K562 (cell line): ENCODE measurements around the gene UFSP2. TPM values are rescaled to one million over a fixed set of nuclear protein-coding genes. Genes with fewer than 3 reads are reported as not detected.
A peak's percentile ranks its signal among the peaks of the same experiment; 100 is the strongest.

Source experiments
- CBX5 ChIP-seq: IDR thresholded peaks from 2 replicates; pipeline ENCODE4 v1.6.1; 2014; ENCODE audit warnings: low read depth, borderline replicate concordance
- HEY1 ChIP-seq: fragments of 250-450 bp; sonication (Bioruptor Pico); IDR thresholded peaks from 2 replicates; pipeline ENCODE4 v1.5.0; 2020; ENCODE audit warnings: mild to moderate bottlenecking, moderate library complexity, borderline replicate concordance
- HNRNPLL ChIP-seq: fragments of 200-400 bp; formaldehyde crosslinking; IDR thresholded peaks from 2 replicates; pipeline ENCODE4 v1.6.1; 2017; ENCODE audit warnings: low read length, low read depth, mild to moderate bottlenecking; ENCODE audit not compliant: poor library complexity, severe bottlenecking
- ILF3 ChIP-seq: fragments of 450-650 bp; IDR thresholded peaks from 2 replicates; pipeline ENCODE4 v1.6.1; 2018; ENCODE audit warnings: antibody characterized with exemption, mild to moderate bottlenecking, moderate library complexity, borderline replicate concordance
- KDM2B ChIP-seq: fragments of 250-450 bp; sonication (Bioruptor Pico); IDR thresholded peaks from 2 replicates; pipeline ENCODE4 v1.8.0; 2021; ENCODE audit warnings: mild to moderate bottlenecking, moderate library complexity
- KDM5B ChIP-seq: fragments of 200-600 bp; sonication (generic); IDR thresholded peaks from 2 replicates; pipeline ENCODE4 v1.6.1; 2012; ENCODE audit warnings: low read depth, mild to moderate bottlenecking, moderate library complexity, low read length, control low read depth, inconsistent platforms; ENCODE audit not compliant: insufficient replicate concordance
- NFRKB ChIP-seq: fragments of 450-650 bp; IDR thresholded peaks from 2 replicates; pipeline ENCODE4 v1.6.1; 2016; ENCODE audit warnings: low read depth
- PURB ChIP-seq: sonication (generic); formaldehyde crosslinking; IDR thresholded peaks from 2 replicates; pipeline ENCODE4 v1.9.0; 2021; ENCODE audit warnings: low read depth, mild to moderate bottlenecking, missing genetic modification reagents
- RBFOX2 ChIP-seq: fragments of 200-400 bp; formaldehyde crosslinking; IDR thresholded peaks from 2 replicates; pipeline ENCODE4 v1.6.1; 2017; ENCODE audit warnings: low read depth, mild to moderate bottlenecking, low read length, moderate library complexity
- SRSF3 ChIP-seq: fragments of 200-400 bp; formaldehyde crosslinking; IDR thresholded peaks from 2 replicates; pipeline ENCODE4 v1.6.1; 2016; ENCODE audit warnings: mild to moderate bottlenecking, low read length, moderate library complexity; ENCODE audit not compliant: insufficient read depth
- TEAD1 ChIP-seq, 2 experiments: fragments of 450-650 bp in 1 of 2; sonication (generic) in 1 of 2; formaldehyde crosslinking; IDR thresholded peaks; 2 replicates each; pipeline versions ENCODE4 v1.4.0 to v1.8.0; 2020 to 2022; ENCODE audit warnings: mild to moderate bottlenecking in 2 of 2, missing genetic modification reagents in 1 of 2
- ZNF133 ChIP-seq: fragments of 250-450 bp; sonication (Bioruptor Pico); IDR thresholded peaks from 2 replicates; pipeline ENCODE4 v1.4.0; 2020; ENCODE audit warnings: mild to moderate bottlenecking
- ZNF263 ChIP-seq: sonication (generic); formaldehyde crosslinking; IDR thresholded peaks from 2 replicates; pipeline ENCODE4 v1.8.0; 2022; ENCODE audit warnings: mild to moderate bottlenecking, missing genetic modification reagents, borderline replicate concordance
- ZNF584 ChIP-seq: fragments of 200-800 bp; sonication (Bioruptor generic); IDR thresholded peaks from 2 replicates; pipeline ENCODE4 v1.6.1; 2016; ENCODE audit warnings: low read depth, mild to moderate bottlenecking, missing genetic modification characterization, missing compliant biosample characterization
- ZNF830 ChIP-seq: fragments of 250-450 bp; sonication (Bioruptor Pico); IDR thresholded peaks from 2 replicates; pipeline ENCODE4 v1.5.0; 2021; ENCODE audit warnings: mild to moderate bottlenecking
- polyA plus RNA-seq, 8 experiments: library from polyadenylated mRNA; depleted of rRNA in 4 of 8; stranded (reverse) in 5 of 8; unstranded in 3 of 8; fragments of >200 nt; fragmentation: Nextera tagmentation in 2 of 8; fragmentation: Illumina TruSeq in 1 of 8; extraction: Ambion mirVana in 2 of 8; extraction: Trizol in 1 of 8; gene quantifications; 2 replicates each; pipeline versions ENCODE4 v1.2.1 to v1.2.3, GENCODE V29; 2011 to 2014; ENCODE audit warnings: inconsistent platforms in 1 of 8, missing spikeins in 1 of 8
- total RNA-seq, 7 experiments: library from RNA; depleted of rRNA in 6 of 7; stranded (reverse); fragments of >200 nt in 6 of 7; fragmentation: Illumina TruSeq in 2 of 7; extraction: Trizol in 2 of 7; gene quantifications; 2 replicates each; pipeline versions ENCODE4 v1.2.1 to v1.2.3, GENCODE V29; 2011 to 2021; ENCODE audit warnings: low replicate concordance in 1 of 7
- TF ChIP-seq, protein P1 (sequence below), 2 experiments: fragments of 450-650 bp; IDR thresholded peaks; 2 replicates each; pipeline ENCODE4 v1.6.1; 2016; ENCODE audit warnings: mild to moderate bottlenecking in 2 of 2, borderline replicate concordance in 1 of 2, low read depth in 1 of 2, moderate library complexity in 1 of 2
- TF ChIP-seq, protein P2 (sequence below): fragments of 250-450 bp; sonication (Bioruptor Pico); IDR thresholded peaks from 2 replicates; pipeline ENCODE4 v1.8.0; 2022; ENCODE audit warnings: moderate library complexity, mild to moderate bottlenecking, inconsistent platforms

UFSP2 gene
- total and polyA plus RNA-seq, 9 of the 15 experiments (the other 6 are each of a cell fraction or from before 2014, with no cell fraction given): 20.1 to 55.8 (median 26.6) TPM

DNA sequence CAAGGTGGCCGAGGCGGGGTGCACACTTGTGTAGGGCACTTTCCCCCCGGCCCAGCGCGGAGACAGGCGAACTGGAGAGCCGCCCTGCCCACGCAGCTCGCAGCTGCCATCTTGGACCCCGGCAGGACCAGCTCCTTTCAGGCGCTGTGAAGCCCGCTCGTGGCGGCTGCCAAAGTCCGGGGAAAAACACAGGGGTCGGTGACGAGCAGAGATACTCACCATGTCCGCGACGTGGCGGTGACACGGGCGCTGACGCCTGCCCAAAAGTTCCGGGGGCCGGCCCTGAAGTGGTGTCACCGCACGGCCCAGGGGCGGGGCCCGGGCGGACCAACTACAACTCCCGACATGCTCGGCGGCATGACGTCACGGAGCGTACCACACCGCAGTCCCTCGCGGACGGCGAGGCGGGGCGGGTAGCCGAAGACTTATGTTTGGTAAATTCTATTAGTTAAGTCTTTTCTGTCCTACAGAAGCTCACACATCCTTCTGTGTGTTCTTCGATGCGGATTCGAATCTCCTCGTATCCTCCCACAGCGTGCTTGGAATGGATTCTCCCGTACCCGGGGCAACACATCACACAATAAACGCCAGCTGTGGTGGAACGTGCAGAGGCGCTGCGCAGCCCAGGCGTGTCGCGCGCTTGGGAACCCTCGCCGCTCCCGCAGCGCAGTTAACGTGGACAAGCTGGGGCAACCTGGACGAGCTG lies at the start of gene UFSP2 (continued):
- TF ChIP-seq, protein P1, sequence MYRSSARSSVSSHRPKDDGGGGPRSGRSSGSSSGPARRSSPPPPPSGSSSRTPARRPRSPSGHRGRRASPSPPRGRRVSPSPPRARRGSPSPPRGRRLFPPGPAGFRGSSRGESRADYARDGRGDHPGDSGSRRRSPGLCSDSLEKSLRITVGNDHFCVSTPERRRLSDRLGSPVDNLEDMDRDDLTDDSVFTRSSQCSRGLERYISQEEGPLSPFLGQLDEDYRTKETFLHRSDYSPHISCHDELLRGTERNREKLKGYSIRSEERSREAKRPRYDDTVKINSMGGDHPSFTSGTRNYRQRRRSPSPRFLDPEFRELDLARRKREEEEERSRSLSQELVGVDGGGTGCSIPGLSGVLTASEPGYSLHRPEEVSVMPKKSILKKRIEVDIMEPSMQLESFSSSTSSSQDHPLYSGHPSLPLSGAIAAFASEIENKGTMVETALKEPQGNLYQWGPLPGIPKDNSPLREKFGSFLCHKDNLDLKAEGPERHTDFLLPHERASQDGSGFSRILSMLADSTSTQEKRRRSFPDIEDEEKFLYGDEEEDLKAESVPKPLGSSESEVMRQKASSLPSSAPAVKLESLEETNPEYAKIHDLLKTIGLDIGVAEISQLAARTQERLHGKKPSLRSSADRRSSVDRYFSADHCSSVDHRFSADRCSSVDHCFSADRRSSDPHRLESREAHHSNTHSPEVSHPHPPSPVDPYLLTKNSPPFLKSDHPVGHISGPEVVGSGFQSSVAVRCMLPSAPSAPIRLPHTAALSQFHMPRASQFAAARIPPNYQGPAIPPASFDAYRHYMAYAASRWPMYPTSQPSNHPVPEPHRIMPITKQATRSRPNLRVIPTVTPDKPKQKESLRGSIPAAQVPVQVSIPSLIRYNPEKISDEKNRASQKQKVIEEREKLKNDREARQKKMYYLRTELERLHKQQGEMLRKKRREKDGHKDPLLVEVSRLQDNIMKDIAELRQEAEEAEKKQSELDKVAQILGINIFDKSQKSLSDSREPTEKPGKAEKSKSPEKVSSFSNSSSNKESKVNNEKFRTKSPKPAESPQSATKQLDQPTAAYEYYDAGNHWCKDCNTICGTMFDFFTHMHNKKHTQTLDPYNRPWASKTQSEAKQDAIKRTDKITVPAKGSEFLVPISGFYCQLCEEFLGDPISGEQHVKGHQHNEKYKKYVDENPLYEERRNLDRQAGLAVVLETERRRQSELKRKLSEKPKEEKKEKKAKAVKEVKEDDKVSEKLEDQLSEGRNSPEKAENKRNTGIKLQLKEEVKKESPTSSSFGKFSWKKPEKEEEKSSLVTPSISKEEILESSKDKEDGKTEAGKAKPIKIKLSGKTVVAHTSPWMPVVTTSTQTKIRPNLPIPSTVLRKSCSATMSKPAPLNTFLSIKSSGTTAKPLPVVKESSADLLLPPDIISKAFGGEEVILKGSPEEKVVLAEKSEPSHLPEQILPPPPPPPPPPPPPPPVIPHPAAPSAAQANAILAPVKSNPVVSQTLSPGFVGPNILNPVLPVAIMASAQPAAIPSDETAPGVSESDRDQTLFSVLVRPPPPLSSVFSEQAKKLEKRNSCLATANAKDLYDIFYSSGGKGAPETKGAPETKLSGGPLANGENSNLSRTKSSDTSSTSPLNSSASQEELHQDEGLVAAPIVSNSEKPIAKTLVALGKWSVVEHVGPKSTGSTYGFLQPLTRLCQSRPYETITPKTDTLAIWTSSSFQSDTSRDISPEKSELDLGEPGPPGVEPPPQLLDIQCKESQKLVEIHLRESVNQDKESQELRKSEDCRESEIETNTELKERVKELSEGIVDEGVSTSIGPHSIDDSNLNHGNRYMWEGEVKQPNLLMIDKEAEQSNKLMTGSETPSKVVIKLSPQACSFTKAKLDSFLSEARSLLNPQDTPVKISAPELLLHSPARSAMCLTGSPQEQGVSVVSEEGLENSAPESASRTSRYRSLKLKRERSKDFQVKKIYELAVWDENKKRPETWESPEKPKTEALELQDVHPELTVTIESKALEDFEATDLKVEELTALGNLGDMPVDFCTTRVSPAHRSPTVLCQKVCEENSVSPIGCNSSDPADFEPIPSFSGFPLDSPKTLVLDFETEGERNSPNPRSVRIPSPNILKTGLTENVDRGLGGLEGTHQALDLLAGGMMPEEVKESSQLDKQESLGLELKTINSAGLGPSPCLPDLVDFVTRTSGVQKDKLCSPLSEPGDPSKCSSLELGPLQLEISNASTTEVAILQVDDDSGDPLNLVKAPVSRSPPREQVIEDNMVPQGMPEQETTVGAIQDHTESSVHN (IDR thresholded peaks at IDR 0.05; ENCODE audit: borderline replicate concordance in 1 of 2, low read depth in 1 of 2): peak in 1 of 2 experiments; percentile 60; a peak in 1 of 4 replicates
- TF ChIP-seq PURB (CRISPR knock-in tag) (no peak), ZNF263 (CRISPR knock-in tag) (0 out of 2 replicates have a peak, but pooled peaks have one; percentile 28), HNRNPLL (peak; percentile 97), KDM5B (peak; percentile 54), KDM2B (0 out of 2 replicates have a peak, but pooled peaks have one; percentile 8), ZNF830 (CRISPR knock-in tag) (peak; percentile 73), ZNF133 (CRISPR knock-in tag) (no peak), HEY1 (CRISPR knock-in tag) (no peak), CBX5 (0 out of 2 replicates have a peak, but pooled peaks have one; percentile 51), TEAD1 (CRISPR knock-in tag; IDR thresholded peaks at IDR 0.05) (peak in 1 of 2 experiments; percentile 90; a peak in 2 of 4 replicates), ILF3 (peak; percentile 59; the same call in 1 of the 2 replicates), RBFOX2 (peak; percentile 81), SRSF3 (no peak), ZNF584 (CRISPR knock-in tag) (no peak), NFRKB (no peak; the same call in 1 of the 2 replicates)
- TF ChIP-seq, protein P2, sequence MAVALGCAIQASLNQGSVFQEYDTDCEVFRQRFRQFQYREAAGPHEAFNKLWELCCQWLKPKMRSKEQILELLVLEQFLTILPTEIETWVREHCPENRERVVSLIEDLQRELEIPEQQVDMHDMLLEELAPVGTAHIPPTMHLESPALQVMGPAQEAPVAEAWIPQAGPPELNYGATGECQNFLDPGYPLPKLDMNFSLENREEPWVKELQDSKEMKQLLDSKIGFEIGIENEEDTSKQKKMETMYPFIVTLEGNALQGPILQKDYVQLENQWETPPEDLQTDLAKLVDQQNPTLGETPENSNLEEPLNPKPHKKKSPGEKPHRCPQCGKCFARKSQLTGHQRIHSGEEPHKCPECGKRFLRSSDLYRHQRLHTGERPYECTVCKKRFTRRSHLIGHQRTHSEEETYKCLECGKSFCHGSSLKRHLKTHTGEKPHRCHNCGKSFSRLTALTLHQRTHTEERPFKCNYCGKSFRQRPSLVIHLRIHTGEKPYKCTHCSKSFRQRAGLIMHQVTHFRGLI (CRISPR knock-in tag): no peak
